Esophagus muscularis mucosa (tissue), 4 donors: ENCODE data around the gene PRKAR1B. TPM values are rescaled to one million over a fixed set of nuclear protein-coding genes. Genes with fewer than 3 reads are reported as not detected.

Experiments
- DNase-seq: peaks from one replicate; pipeline ENCODE4 v3.0.0-alpha.2; 2017; ENCODE audit errors: extremely low spot score
- H3K27ac ChIP-seq, 4 donors: fragments of 200-600 bp; sonication (generic); replicated peaks in 1 of 4; 1 replicate in 3 of 4; 2 replicates in 1 of 4; pipeline ENCODE4 v1.5.1; 2016 to 2019; ENCODE audit warnings: mild to moderate bottlenecking in 1 of 4
- H3K27me3 ChIP-seq, 4 donors: fragments of 200-600 bp; sonication (generic); one replicate each; pipeline versions ENCODE4 v1.5.1 to v1.6.0; 2016 to 2019
- H3K36me3 ChIP-seq, 4 donors: fragments of 200-600 bp; sonication (generic); one replicate each; pipeline ENCODE4 v1.5.1; 2016 to 2019
- H3K4me1 ChIP-seq, 4 donors: fragments of 200-600 bp; sonication (generic); one replicate each; pipeline ENCODE4 v1.5.1; 2016 to 2019
- H3K4me3 ChIP-seq, 4 donors: fragments of 200-600 bp; sonication (generic); 1 replicate in 2 of 4; 2 replicates in 2 of 4; pipeline ENCODE4 v1.5.1; 2016 to 2019; ENCODE audit warnings: mild to moderate bottlenecking in 4 of 4, moderate library complexity in 1 of 4
- H3K9me3 ChIP-seq, 4 donors: fragments of 200-600 bp; sonication (generic); 1 replicate in 3 of 4; 2 replicates in 1 of 4; pipeline ENCODE4 v1.5.1; 2016 to 2019
- EP300 ChIP-seq: sonication (generic); formaldehyde crosslinking; IDR thresholded peaks from one replicate; pipeline ENCODE4 v1.6.1; 2017; ENCODE audit warnings: antibody characterized with exemption
- POLR2A ChIP-seq: fragments of 450-650 bp; IDR thresholded peaks from one replicate; pipeline ENCODE4 v1.6.1; 2017; ENCODE audit warnings: antibody characterized with exemption, moderate library complexity, mild to moderate bottlenecking, low read depth
- POLR2AphosphoS5 ChIP-seq, 2 donors: sonication (generic); formaldehyde crosslinking; IDR thresholded peaks; one replicate each; pipeline ENCODE4 v1.6.1; 2017; ENCODE audit warnings: antibody characterized with exemption in 2 of 2
- WGBS: methylation state at CpG from one replicate; pipeline ENCODE4 v1.1.5; 2018; 5-methylcytosine and 5-hydroxymethylcytosine counted together
- intact Hi-C: fragments of 100-400 bp; cut with DNase I; formaldehyde crosslinking; loops from one replicate; pipeline ENCODE4 v1.15.1; 2023
- total RNA-seq, 4 donors: library from RNA; depleted of rRNA; stranded (reverse); fragments of >200 nt; gene quantifications; one replicate each; pipeline versions ENCODE4 v1.1.0 to v1.2.1, GENCODE V29; 2016
- TF ChIP-seq, protein P1 (sequence below), 3 experiments: fragments of 200-600 bp in 2 of 3; fragments of 450-650 bp in 1 of 3; sonication (generic) in 2 of 3; IDR thresholded peaks; one replicate each; pipeline ENCODE4 v1.5.1; 2017 to 2019; ENCODE audit warnings: antibody characterized with exemption in 3 of 3, mild to moderate bottlenecking in 2 of 3, moderate library complexity in 1 of 3

PRKAR1B gene
- total RNA-seq, 4 donors from 2014 or later, result 15.4 to 46.9 (median 31.4) TPM

- Histone ChIP-seq H3K27me3 (no peaks in the 10 kb centered on the region), H3K4me1 (peaks cover 16 to 23% (median 19%) of the 10 kb centered on the region in 4 donors), H3K36me3 (peaks cover 27 to 51% (median 38%) of the 10 kb centered on the region in 4 donors), H3K27ac (peak overlapping the region in 2 of 4 donors; percentile 45 to 52), H3K4me3 (no peak overlapping the region), H3K9me3 (no peaks in the 10 kb centered on the region)
- TF ChIP-seq POLR2AphosphoS5 (IDR thresholded peaks at IDR 0.05) (no peak), POLR2A (no peak), EP300 (no peak)
- TF ChIP-seq, protein P1, sequence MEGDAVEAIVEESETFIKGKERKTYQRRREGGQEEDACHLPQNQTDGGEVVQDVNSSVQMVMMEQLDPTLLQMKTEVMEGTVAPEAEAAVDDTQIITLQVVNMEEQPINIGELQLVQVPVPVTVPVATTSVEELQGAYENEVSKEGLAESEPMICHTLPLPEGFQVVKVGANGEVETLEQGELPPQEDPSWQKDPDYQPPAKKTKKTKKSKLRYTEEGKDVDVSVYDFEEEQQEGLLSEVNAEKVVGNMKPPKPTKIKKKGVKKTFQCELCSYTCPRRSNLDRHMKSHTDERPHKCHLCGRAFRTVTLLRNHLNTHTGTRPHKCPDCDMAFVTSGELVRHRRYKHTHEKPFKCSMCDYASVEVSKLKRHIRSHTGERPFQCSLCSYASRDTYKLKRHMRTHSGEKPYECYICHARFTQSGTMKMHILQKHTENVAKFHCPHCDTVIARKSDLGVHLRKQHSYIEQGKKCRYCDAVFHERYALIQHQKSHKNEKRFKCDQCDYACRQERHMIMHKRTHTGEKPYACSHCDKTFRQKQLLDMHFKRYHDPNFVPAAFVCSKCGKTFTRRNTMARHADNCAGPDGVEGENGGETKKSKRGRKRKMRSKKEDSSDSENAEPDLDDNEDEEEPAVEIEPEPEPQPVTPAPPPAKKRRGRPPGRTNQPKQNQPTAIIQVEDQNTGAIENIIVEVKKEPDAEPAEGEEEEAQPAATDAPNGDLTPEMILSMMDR (IDR thresholded peaks at IDR 0.05), result no peak
- 95% methylated on average over 20 of the region's 26 CpGs for WGBS
- intact Hi-C loops, result no loop called here
- no peak for DNase-seq
These were observed 23.2 kb upstream of the PRKAR1B start for GRCh38 chr7:750111-750905.

DNA sequence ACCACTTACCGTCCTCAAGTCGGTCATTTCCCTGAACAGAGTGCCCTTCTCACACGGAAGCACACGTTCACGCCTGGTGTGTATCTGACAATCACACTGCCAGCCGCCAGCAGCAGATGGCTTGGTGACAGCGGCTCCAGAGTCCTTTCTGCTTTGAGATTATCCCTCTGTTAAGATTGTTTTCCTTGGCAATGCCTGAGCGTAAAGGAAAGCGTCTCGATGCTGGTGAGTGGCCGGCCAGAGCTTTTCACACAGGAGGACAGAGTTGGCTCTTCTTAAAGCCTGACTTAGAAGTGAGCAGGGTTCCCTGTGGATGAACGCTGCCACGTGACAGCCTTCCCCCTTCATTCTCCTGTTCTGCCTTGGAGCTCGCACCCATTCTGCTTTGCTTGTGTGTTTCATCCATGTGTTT is 22.1 kb upstream of the PRKAR1B start:
- intact Hi-C loops, result no loop called here
- Histone ChIP-seq H3K27ac (peak overlapping the region; percentile 34 to 58 (median 48)), H3K27me3 (no peaks in the 10 kb centered on the region), H3K4me3 (peak overlapping the region in 2 of 4 donors; percentile 1 to 24), H3K9me3 (no peaks in the 10 kb centered on the region), H3K4me1 (peaks cover 16 to 23% (median 19%) of the 10 kb centered on the region in 4 donors), H3K36me3 (peaks cover 16 to 51% (median 33%) of the 10 kb centered on the region in 4 donors)
- no peak for DNase-seq
- 47% methylated on average over 14 of the region's 14 CpGs for WGBS
- TF ChIP-seq, protein P1 (IDR thresholded peaks at IDR 0.05), result no peak
- TF ChIP-seq EP300, result peak; percentile 23
- TF ChIP-seq POLR2A, result no peak
- TF ChIP-seq POLR2AphosphoS5 (IDR thresholded peaks at IDR 0.05), result peak; percentile 46 to 50

DNA sequence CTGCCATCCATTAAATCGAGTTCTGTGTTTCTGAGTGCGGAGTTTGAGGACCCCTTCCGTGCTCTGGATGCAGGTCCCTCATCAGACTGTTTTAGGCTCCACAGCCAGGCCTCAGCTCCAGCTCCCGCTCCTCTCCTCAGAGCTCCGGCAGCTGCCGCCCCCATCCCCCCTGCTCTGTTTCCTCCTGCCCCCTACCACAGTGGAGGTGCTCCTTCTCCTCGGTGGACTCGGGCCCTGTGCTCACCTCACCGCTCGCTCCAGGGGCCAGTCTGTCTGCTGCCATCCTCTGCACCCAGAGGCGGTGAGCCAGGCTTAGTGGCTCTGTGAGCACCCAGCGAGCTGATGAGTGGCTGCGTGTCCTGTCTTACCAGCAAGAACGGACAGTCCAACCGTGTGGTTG is 21.4 kb upstream of the PRKAR1B start:
- Histone ChIP-seq H3K27ac (peak overlapping the region in 3 of 4 donors; percentile 45 to 58 (median 52)), H3K36me3 (peaks cover 9 to 44% (median 28%) of the 10 kb centered on the region in 4 donors), H3K9me3 (no peaks in the 10 kb centered on the region), H3K27me3 (no peaks in the 10 kb centered on the region), H3K4me1 (peaks cover 16 to 23% (median 19%) of the 10 kb centered on the region in 4 donors), H3K4me3 (no peak overlapping the region)
- TF ChIP-seq POLR2AphosphoS5 (IDR thresholded peaks at IDR 0.05) (no peak), POLR2A (no peak), EP300 (no peak)
- TF ChIP-seq, protein P1 (IDR thresholded peaks at IDR 0.05), result no peak
- WGBS, result 90% methylated on average over 9 of the region's 15 CpGs
- DNase-seq, result no peak
- intact Hi-C loops, result no loop called here

DNA sequence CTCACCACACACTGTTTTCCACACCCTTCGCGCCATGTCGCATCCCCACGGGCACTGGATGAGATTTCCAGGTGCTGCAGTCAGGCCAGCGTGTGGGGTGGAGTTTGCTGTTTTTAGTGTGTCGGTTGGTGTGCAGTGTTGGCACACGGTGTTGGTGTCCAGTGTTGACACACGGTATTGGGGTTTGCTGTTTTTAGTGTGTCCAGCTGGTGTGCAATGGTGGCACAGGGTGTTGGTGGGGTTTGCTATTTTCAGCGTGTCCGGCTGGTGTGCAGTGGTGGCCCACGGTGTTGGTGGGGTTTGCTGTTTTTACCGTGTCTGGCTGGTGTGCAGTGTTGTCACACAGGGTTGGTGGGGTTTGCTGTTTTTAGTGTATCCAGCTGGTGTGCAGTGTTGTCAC is 20.1 kb upstream of the PRKAR1B start:
- no peak overlapping the region for H3K4me3 ChIP-seq
- no peak for DNase-seq
- no peaks in the 10 kb centered on the region for H3K9me3 ChIP-seq
- peaks cover 8 to 42% (median 25%) of the 10 kb centered on the region in 4 donors for H3K36me3 ChIP-seq
- intact Hi-C loops, result no loop called here
- no peak overlapping the region for H3K27ac ChIP-seq
- no peaks in the 10 kb centered on the region for H3K27me3 ChIP-seq
- peaks cover 16 to 23% (median 19%) of the 10 kb centered on the region in 4 donors for H3K4me1 ChIP-seq
- WGBS, result 93% methylated on average over 12 of the region's 12 CpGs
- TF ChIP-seq, protein P1 (IDR thresholded peaks at IDR 0.05), result no peak
- no peak for TF ChIP-seq POLR2AphosphoS5 (IDR thresholded peaks at IDR 0.05)
- TF ChIP-seq EP300, result no peak
- TF ChIP-seq POLR2A, result no peak
